Caco-2 (cell line): ENCODE results near the gene HGD. TPM values are rescaled to one million over a fixed set of nuclear protein-coding genes. Genes with fewer than 3 reads are reported as not detected.

ENCODE experiments used
- BruUV-seq: library from RNA; stranded (reverse); fragments of 400-500 nt; replicated peaks from 2 replicates; lab custom pipeline; 2021; lab: Mats Ljungman, UMichigan
- CTCF ChIA-PET: fragments of 300-600 bp; sonication (Branson Sonifier 250); formaldehyde crosslinking; loops from one replicate; lab custom pipeline; 2022; ENCODE audit warnings: antibody characterized with exemption; lab: Charles Lee
- POLR2A ChIA-PET: fragments of 300-600 bp; sonication (Branson Sonifier 250); formaldehyde crosslinking; loops from one replicate; lab custom pipeline; 2022; ENCODE audit warnings: antibody characterized with exemption; lab: Charles Lee
- DNase-seq, 2 experiments: peaks; one replicate each; pipeline versions ENCODE4 v3.0.0 to v3.0.0-alpha.2; 2020 to 2022
- H3K27me3 ChIP-seq: replicated peaks from 2 replicates; pipeline ENCODE4 v1.6.0; 2011; ENCODE audit warnings: low read length; ENCODE audit not compliant: control insufficient read depth, insufficient read depth
- H3K36me3 ChIP-seq: 2 replicates; pipeline ENCODE4 v1.5.1; 2011; ENCODE audit warnings: low read length; ENCODE audit not compliant: control insufficient read depth, insufficient read depth
- H3K4me1 ChIP-seq: fragments of 250-450 bp; sonication (Bioruptor Pico); 2 replicates; pipeline ENCODE4 v1.5.1; 2020; ENCODE audit warnings: mild to moderate bottlenecking
- H3K4me3 ChIP-seq: 2 replicates; pipeline ENCODE4 v1.5.1; 2011; ENCODE audit warnings: low read depth, mild to moderate bottlenecking, control low read depth, low read length
- H3K9me3 ChIP-seq: fragments of 250-450 bp; sonication (Bioruptor Pico); 2 replicates; pipeline ENCODE4 v1.5.1; 2020; ENCODE audit warnings: mild to moderate bottlenecking, moderate library complexity
- H3K27ac Mint-ChIP-seq: one replicate; pipeline ENCODE4 v1.8.0; 2022; ENCODE audit warnings: mixed read lengths; ENCODE audit not compliant: unreplicated experiment
- H3K27me3 Mint-ChIP-seq: one replicate; pipeline ENCODE4 v1.8.0; 2022; ENCODE audit warnings: mixed read lengths; ENCODE audit not compliant: insufficient read depth, unreplicated experiment
- H3K36me3 Mint-ChIP-seq: one replicate; pipeline ENCODE4 v1.8.0; 2022; ENCODE audit warnings: mild to moderate bottlenecking, mixed read lengths; ENCODE audit not compliant: insufficient read depth, unreplicated experiment
- H3K4me1 Mint-ChIP-seq: one replicate; pipeline ENCODE4 v1.8.0; 2022; ENCODE audit warnings: low read depth, mixed read lengths; ENCODE audit not compliant: unreplicated experiment
- H3K4me3 Mint-ChIP-seq: one replicate; pipeline ENCODE4 v1.8.0; 2022; ENCODE audit warnings: mild to moderate bottlenecking, moderate library complexity, mixed read lengths; ENCODE audit not compliant: unreplicated experiment
- H3K9me3 Mint-ChIP-seq: one replicate; pipeline ENCODE4 v1.8.0; 2022; ENCODE audit warnings: mixed read lengths; ENCODE audit not compliant: unreplicated experiment
- intact Hi-C: fragments of 100-400 bp; cut with micrococcal nuclease; formaldehyde crosslinking; loops from one replicate; pipeline ENCODE4 v1.10.0; 2022; ENCODE audit not compliant: unreplicated experiment
- total RNA-seq: library from RNA; stranded (reverse); gene quantifications from 2 replicates; pipeline ENCODE4 v1.2.3, GENCODE V29; 2022
- TF ChIP-seq, protein P1 (sequence below), 2 experiments: fragments of 200-600 bp in 1 of 2; IDR thresholded peaks; 1 replicate in 1 of 2; 2 replicates in 1 of 2; pipeline versions ENCODE4 v1.5.1 to v1.8.0; 2011 to 2022; ENCODE audit warnings: antibody characterized with exemption in 1 of 2, control low read depth in 1 of 2, inconsistent platforms in 1 of 2, low read depth in 1 of 2, low read length in 1 of 2, mild to moderate bottlenecking in 1 of 2, moderate library complexity in 1 of 2; ENCODE audit not compliant: insufficient read depth in 1 of 2, severe bottlenecking in 1 of 2, unreplicated experiment in 1 of 2

Gene HGD
- total RNA-seq, 1 experiment from 2014 or later: 102 TPM

DNA sequence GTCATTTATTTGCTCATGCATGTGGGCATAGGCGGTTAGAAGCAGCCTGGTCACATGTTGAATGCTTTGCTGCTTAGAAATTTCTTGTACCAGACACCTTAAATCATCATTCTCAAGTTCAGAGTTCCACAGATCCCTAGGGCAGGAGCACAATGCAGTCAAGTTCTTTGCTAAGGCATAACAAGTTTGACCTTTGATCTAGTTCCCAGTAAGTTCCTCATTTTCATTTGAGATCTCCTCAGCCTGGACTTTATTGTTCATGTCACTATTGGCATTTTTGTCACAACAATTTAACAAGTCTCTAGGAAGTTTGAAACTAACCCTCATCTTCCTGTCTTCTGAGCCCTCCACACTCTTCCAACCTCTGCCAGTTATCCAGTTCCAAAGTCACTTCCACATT, 22.8 kb downstream of the HGD start:
- ChIA-PET POLR2A (no interaction called here), CTCF (no interaction called here)
- no peak for DNase-seq
- Histone ChIP-seq H3K36me3 (no peaks in the 10 kb centered on the region; the same call in 1 of the 2 replicates), H3K27me3 (no peaks in the 10 kb centered on the region), H3K9me3 (no peaks in the 10 kb centered on the region), H3K4me3 (no peak overlapping the region), H3K4me1 (no peaks in the 10 kb centered on the region)
- H3K36me3 Mint-ChIP-seq: peaks cover 19% of the 10 kb centered on the region
- intact Hi-C loops: no loop called here
- no peak overlapping the region for H3K4me3 Mint-ChIP-seq
- no peak overlapping the region for H3K27ac Mint-ChIP-seq
- no peaks in the 10 kb centered on the region for H3K4me1 Mint-ChIP-seq
- BruUV-seq: no TSS peak
- no peaks in the 10 kb centered on the region for H3K9me3 Mint-ChIP-seq
- H3K27me3 Mint-ChIP-seq: no peaks in the 10 kb centered on the region
- TF ChIP-seq, protein P1, sequence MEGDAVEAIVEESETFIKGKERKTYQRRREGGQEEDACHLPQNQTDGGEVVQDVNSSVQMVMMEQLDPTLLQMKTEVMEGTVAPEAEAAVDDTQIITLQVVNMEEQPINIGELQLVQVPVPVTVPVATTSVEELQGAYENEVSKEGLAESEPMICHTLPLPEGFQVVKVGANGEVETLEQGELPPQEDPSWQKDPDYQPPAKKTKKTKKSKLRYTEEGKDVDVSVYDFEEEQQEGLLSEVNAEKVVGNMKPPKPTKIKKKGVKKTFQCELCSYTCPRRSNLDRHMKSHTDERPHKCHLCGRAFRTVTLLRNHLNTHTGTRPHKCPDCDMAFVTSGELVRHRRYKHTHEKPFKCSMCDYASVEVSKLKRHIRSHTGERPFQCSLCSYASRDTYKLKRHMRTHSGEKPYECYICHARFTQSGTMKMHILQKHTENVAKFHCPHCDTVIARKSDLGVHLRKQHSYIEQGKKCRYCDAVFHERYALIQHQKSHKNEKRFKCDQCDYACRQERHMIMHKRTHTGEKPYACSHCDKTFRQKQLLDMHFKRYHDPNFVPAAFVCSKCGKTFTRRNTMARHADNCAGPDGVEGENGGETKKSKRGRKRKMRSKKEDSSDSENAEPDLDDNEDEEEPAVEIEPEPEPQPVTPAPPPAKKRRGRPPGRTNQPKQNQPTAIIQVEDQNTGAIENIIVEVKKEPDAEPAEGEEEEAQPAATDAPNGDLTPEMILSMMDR (IDR thresholded peaks at IDR 0.05; ENCODE audit: insufficient read depth in 1 of 2, low read depth in 1 of 2, low read length in 1 of 2, severe bottlenecking in 1 of 2, unreplicated experiment in 1 of 2): no peak

DNA sequence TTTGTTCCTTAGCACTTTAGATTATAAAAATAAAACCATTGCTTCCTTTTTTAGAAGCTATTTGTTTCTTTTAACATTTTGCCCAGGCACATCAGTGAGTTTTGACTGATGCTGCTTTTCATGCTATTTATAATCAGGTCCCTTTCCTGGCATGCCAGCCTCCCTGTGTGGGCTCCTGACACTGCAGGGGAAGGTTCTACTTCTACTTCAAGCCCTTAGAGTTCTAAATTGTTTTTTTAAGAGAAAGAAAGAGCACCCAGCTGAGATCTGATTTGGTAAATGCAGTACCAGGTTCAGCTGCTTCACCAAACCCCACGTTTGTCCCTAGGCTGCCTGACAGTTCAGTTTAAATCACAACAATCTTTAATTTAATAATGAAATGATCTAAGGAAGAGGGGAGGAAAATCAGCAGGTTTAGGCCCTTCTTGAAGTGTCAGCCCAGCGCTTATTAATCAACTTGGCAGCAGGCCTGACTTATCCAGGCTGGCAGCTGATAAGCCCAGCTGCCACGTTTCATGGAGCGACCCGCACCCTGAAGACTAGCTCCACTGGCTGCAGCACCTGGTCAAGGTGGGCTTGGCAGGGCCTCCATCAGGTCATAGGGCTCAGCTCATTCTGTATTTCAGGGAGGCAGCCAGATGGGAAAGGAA, 29.0 kb downstream of the HGD start:
- Mint-ChIP-seq H3K9me3 (no peaks in the 10 kb centered on the region), H3K36me3 (peaks cover 27% of the 10 kb centered on the region), H3K4me1 (no peaks in the 10 kb centered on the region), H3K27me3 (no peaks in the 10 kb centered on the region), H3K27ac (no peak overlapping the region), H3K4me3 (no peak overlapping the region)
- POLR2A ChIA-PET: no interaction called here
- Histone ChIP-seq H3K27me3 (no peaks in the 10 kb centered on the region), H3K36me3 (peaks cover 2% of the 10 kb centered on the region; the same call in 1 of the 2 replicates), H3K4me1 (no peaks in the 10 kb centered on the region), H3K9me3 (no peaks in the 10 kb centered on the region), H3K4me3 (no peak overlapping the region)
- CTCF ChIA-PET: no interaction called here
- BruUV-seq: no TSS peak
- TF ChIP-seq, protein P1 (IDR thresholded peaks at IDR 0.05; ENCODE audit: insufficient read depth in 1 of 2, low read depth in 1 of 2, low read length in 1 of 2, severe bottlenecking in 1 of 2, unreplicated experiment in 1 of 2): no peak
- no peak for DNase-seq
- intact Hi-C loops: no loop called here

DNA sequence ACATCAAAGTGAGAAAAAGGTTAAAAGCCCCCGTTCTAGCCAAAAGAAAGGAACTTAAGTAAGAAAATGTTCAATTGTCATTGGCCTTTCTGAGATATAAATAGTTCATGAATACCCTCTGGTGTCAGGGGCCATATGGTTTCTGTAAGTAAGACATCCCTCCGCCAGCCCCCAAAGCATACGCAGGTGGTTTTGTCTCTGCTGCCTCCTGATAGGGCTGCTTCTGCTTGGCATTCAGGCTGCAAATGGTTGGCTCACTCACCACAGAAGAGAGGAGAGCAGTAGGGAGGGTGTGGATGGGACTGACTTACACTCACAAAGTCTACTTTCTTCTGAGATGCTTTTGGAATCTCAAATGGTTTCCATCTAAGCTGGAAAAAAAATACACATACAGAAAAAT, 29.8 kb downstream of the HGD start:
- intact Hi-C loops: no loop called here
- no peaks in the 10 kb centered on the region for H3K4me1 Mint-ChIP-seq
- Histone ChIP-seq H3K36me3 (peaks cover 2% of the 10 kb centered on the region; the same call in 1 of the 2 replicates), H3K4me3 (no peak overlapping the region), H3K27me3 (no peaks in the 10 kb centered on the region), H3K9me3 (no peaks in the 10 kb centered on the region), H3K4me1 (no peaks in the 10 kb centered on the region)
- no peaks in the 10 kb centered on the region for H3K27me3 Mint-ChIP-seq
- BruUV-seq: no TSS peak
- DNase-seq: no peak
- ChIA-PET CTCF (no interaction called here), POLR2A (no interaction called here)
- no peak overlapping the region for H3K4me3 Mint-ChIP-seq
- H3K36me3 Mint-ChIP-seq: peaks cover 27% of the 10 kb centered on the region
- TF ChIP-seq, protein P1 (IDR thresholded peaks at IDR 0.05; ENCODE audit: insufficient read depth in 1 of 2, low read depth in 1 of 2, low read length in 1 of 2, severe bottlenecking in 1 of 2, unreplicated experiment in 1 of 2): no peak
- no peak overlapping the region for H3K27ac Mint-ChIP-seq
- H3K9me3 Mint-ChIP-seq: no peaks in the 10 kb centered on the region
